Activated T-helper 2 cell treated with anti-CD3 and anti-CD28 coated beads, Interferon-gamma antibody, Interleukin-2, Interleukin-4, amounts not matched to agents 10 μg/mL and 5 μg/mL and 100 μg/mL, durations not matched to agents 14 hours and 24 hours and 36 hours (primary cell): ENCODE measurements around the gene SYNDIG1. TPM values are rescaled to one million over a fixed set of nuclear protein-coding genes. Genes with fewer than 3 reads are reported as not detected.

Experiments
- DNase-seq: peaks from one replicate; pipeline ENCODE4 v3.0.0; 2021; ENCODE audit warnings: low spot score
- H3K27ac Mint-ChIP-seq: one replicate; pipeline ENCODE4 v1.8.0; 2021; ENCODE audit warnings: mixed read lengths
- H3K27me3 Mint-ChIP-seq: one replicate; pipeline ENCODE4 v1.8.0; 2021; ENCODE audit warnings: low read depth, mixed read lengths
- H3K36me3 Mint-ChIP-seq: one replicate; pipeline ENCODE4 v1.8.0; 2021; ENCODE audit warnings: low read depth, mixed read lengths
- H3K4me1 Mint-ChIP-seq: one replicate; pipeline ENCODE4 v1.8.0; 2021; ENCODE audit warnings: low read depth, mixed read lengths
- H3K4me3 Mint-ChIP-seq: one replicate; pipeline ENCODE4 v1.8.0; 2021; ENCODE audit warnings: low read depth, mild to moderate bottlenecking, moderate library complexity, mixed read lengths
- H3K9me3 Mint-ChIP-seq: one replicate; pipeline ENCODE4 v1.8.0; 2021; ENCODE audit warnings: mixed read lengths
- intact Hi-C: fragments of 100-400 bp; cut with micrococcal nuclease; formaldehyde crosslinking; loops from one replicate; pipeline ENCODE4 v1.15.1; 2023
- total RNA-seq: library from RNA; stranded (reverse); gene quantifications from 2 replicates; pipeline ENCODE4 v1.2.3, GENCODE V29; 2022

Gene SYNDIG1
- total RNA-seq, 1 donor from 2014 or later, result not detected

DNA sequence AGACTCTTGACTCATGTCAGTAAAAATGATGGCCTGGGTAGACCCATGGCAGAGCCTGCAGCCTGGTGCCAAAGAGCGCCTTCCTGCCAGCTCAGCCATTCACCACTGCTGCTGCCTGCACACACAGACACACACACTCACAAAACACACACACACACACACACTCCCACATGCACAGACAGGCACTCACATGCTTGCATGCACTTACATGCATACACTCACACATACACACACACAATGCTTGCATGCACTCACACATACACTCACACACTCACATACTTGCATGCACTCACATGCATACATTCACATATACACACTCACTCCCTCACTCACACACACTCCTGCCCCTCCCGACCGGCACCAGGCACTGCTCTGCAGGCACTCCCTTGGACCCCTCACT lies 18.0 kb upstream of the SYNDIG1 start:
- peaks cover 5% of the 10 kb centered on the region for H3K4me1 Mint-ChIP-seq
- no peak overlapping the region for H3K27ac Mint-ChIP-seq
- no peaks in the 10 kb centered on the region for H3K9me3 Mint-ChIP-seq
- intact Hi-C loops, result no loop called here
- H3K36me3 Mint-ChIP-seq, result no peaks in the 10 kb centered on the region
- no peak for DNase-seq
- peaks cover 3% of the 10 kb centered on the region for H3K27me3 Mint-ChIP-seq
- no peak overlapping the region for H3K4me3 Mint-ChIP-seq

GRCh38 chr20:24452016-24452415 lies 17.4 kb upstream of the SYNDIG1 start:
- H3K9me3 Mint-ChIP-seq, result no peaks in the 10 kb centered on the region
- intact Hi-C loops, result no loop called here
- DNase-seq, result no peak
- peaks cover 5% of the 10 kb centered on the region for H3K4me1 Mint-ChIP-seq
- H3K4me3 Mint-ChIP-seq, result no peak overlapping the region
- H3K27me3 Mint-ChIP-seq, result peaks cover 4% of the 10 kb centered on the region
- H3K27ac Mint-ChIP-seq, result no peak overlapping the region
- no peaks in the 10 kb centered on the region for H3K36me3 Mint-ChIP-seq

DNA sequence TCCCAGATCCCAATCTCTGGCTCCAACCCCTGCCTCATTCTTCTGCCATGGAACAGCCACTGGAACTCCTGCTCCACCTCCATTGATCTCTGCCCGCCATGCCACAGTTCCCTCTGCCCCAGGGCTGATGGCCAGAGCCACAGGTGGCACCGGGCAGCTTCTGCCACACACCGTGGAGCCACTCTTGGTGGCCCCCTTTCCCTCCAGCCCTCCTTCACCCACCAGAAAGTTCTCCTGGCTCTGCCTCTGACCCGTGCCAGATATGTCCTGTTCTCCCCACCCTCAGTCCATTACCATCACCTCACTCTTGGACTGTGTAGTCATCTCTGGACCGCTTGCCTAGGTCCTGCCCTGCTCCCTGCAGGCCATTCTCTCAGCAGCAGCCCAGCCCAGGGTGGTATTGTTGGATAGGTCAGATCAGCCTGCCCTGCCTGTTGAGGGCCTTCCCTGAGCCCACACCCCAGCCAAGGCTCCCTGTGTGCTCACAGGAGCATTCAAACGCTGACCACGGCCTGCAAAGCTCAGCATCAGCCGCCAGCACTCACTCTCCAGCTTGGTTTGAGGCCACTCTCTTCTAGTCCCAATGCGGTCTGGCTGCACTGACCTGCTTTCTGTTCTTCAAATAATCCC lies 16.8 kb upstream of the SYNDIG1 start:
- H3K27ac Mint-ChIP-seq, result no peak overlapping the region
- H3K36me3 Mint-ChIP-seq, result no peaks in the 10 kb centered on the region
- intact Hi-C loops, result no loop called here
- H3K27me3 Mint-ChIP-seq, result peaks cover 6% of the 10 kb centered on the region
- H3K4me1 Mint-ChIP-seq, result peaks cover 5% of the 10 kb centered on the region
- no peak for DNase-seq
- H3K9me3 Mint-ChIP-seq, result no peaks in the 10 kb centered on the region
- no peak overlapping the region for H3K4me3 Mint-ChIP-seq

DNA sequence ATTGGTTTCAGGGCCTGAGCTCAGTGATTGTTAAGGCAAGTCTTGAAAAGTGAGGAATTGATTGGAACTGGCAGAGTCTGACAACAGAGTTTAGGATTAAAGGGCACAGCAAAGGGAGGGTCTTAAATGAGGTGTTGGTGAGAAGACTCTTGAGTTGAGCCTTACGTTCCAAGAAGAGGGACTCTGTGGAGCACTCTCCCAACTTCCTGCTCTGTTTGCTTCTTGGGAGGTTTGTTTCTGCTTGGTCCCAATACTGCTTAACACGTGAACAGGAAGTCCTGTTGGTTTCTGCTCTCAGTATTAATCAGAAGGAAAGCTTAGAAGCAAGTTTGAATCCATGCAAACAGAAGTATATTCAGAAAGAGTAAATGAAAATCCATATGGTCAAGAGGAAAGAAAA lies 15.6 kb upstream of the SYNDIG1 start:
- no peak for DNase-seq
- Mint-ChIP-seq H3K27me3 (peaks cover 11% of the 10 kb centered on the region), H3K4me3 (no peak overlapping the region), H3K27ac (no peak overlapping the region), H3K4me1 (peaks cover 5% of the 10 kb centered on the region), H3K36me3 (no peaks in the 10 kb centered on the region), H3K9me3 (no peaks in the 10 kb centered on the region)
- intact Hi-C loops, result no loop called here

DNA sequence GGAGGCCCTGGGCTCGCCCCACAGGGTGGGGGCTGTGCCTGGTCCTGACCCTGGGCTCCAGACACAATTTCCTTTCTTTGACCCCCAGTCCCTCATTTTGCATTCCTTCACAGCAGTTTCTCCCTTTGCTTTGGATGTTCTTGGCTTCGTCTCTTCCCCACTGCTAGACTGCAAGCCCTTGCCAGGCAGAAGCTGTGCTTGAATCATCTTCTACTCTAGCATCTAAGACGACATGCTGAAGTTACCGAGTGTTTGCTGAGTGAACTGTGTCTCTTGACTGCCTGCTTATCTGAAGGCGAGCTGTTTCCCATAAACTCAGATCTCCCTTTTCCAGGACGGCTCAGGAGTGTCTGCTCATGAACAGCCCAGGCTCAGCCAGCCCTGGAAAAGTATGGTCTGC lies 14.3 kb upstream of the SYNDIG1 start:
- intact Hi-C loops, result no loop called here

DNA sequence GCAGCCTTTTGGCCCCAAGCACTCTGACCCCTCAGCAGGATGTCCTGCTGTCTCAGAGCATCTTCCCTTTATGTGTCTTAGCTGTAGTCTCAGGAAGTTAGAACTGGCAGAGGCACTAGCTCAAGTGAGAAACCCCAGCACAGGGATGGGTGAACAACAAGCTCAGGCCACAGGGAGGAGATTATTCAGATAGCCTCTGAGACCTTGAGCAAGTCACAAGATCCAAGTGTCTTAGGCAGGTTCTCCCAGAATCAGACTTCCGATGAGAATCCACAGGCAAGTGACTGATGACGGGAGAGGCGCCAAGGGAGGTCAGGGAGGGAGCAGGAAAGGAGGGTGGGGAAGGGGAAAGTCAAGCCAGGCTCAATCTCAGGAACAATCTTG lies 13.0 kb upstream of the SYNDIG1 start:
- Mint-ChIP-seq H3K9me3 (no peaks in the 10 kb centered on the region), H3K27ac (no peak overlapping the region), H3K27me3 (peaks cover 11% of the 10 kb centered on the region), H3K4me1 (peaks cover 5% of the 10 kb centered on the region), H3K4me3 (no peak overlapping the region), H3K36me3 (no peaks in the 10 kb centered on the region)
- no peak for DNase-seq
- intact Hi-C loops, result no loop called here

More for the DNA sequence above, 14.3 kb upstream of the SYNDIG1 start:
- Mint-ChIP-seq H3K4me3 (no peak overlapping the region), H3K36me3 (no peaks in the 10 kb centered on the region), H3K27me3 (peaks cover 11% of the 10 kb centered on the region), H3K4me1 (peaks cover 5% of the 10 kb centered on the region), H3K9me3 (no peaks in the 10 kb centered on the region), H3K27ac (no peak overlapping the region)
- DNase-seq, result no peak

DNA sequence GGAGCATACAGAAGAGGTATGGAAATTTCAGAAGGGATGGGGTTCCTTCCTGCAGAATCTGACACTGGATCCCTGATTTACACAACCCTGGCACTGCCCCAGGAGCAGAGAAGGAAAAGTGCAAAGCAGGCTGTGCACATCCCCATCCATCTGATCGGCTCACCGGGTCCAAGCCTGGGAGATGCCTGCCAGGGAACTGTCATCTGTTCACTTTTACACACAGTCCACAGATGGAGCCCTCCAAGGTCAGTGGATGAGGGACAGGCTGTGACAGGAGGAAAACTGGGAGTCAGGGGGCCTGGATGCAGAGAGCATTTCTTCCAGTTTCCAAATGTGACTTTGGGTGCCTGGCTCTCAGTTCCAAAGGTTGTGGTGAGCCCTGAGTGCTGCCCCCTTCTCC lies 11.0 kb upstream of the SYNDIG1 start:
- no peaks in the 10 kb centered on the region for H3K36me3 Mint-ChIP-seq
- intact Hi-C loops, result no loop called here
- no peak overlapping the region for H3K4me3 Mint-ChIP-seq
- H3K27ac Mint-ChIP-seq, result no peak overlapping the region
- peaks cover 5% of the 10 kb centered on the region for H3K4me1 Mint-ChIP-seq
- no peaks in the 10 kb centered on the region for H3K9me3 Mint-ChIP-seq
- H3K27me3 Mint-ChIP-seq, result peaks cover 11% of the 10 kb centered on the region
- no peak for DNase-seq

DNA sequence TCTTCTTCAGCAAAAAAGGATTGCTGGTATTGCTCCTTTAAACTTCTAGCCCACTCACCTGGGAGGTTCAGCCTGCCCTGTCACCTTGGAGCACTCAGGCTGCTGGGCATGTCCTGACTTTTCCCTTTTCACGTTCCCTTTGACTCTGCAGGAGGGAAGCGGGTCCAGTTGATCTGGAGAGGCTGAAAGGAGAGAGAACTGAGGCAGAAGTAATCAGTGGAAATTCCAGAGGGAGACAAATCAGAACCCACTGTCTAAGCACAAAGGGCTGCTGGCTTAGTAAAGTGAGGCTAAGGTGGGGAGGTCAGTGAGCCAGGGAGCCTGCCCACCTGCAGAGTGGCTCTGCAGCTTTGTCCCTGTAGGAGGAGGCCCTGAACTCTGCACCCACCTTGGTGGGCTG lies 9.7 kb upstream of the SYNDIG1 start:
- Mint-ChIP-seq H3K9me3 (no peaks in the 10 kb centered on the region), H3K27ac (no peak overlapping the region), H3K4me3 (no peak overlapping the region), H3K27me3 (peaks cover 12% of the 10 kb centered on the region), H3K4me1 (no peaks in the 10 kb centered on the region), H3K36me3 (no peaks in the 10 kb centered on the region)
- intact Hi-C loops, result no loop called here
- no peak for DNase-seq

DNA sequence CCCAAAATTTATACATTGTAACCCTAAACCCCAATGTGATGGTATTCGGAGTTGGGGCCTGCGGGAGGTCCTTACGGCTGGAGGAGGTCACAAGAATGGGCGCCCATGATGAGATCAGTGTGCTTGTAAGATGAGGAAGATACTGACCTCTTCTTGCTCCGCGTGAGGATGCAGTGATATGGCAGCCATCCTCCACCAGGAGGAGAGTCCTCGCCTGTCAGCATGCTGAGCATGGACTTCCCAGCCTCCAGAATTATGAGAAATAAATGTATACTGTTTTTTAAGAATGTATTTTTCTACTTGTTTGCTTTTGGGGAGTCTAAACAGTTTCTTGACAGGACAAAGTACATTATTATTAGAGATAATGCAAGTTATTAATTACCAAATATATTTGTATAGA lies 8.7 kb upstream of the SYNDIG1 start:
- intact Hi-C loops, result no loop called here
- H3K9me3 Mint-ChIP-seq, result no peaks in the 10 kb centered on the region
- no peak for DNase-seq
- H3K27ac Mint-ChIP-seq, result no peak overlapping the region
- H3K4me3 Mint-ChIP-seq, result no peak overlapping the region
- H3K4me1 Mint-ChIP-seq, result no peaks in the 10 kb centered on the region
- H3K27me3 Mint-ChIP-seq, result peaks cover 16% of the 10 kb centered on the region
- no peaks in the 10 kb centered on the region for H3K36me3 Mint-ChIP-seq

GRCh38 chr20:24461848-24462247 lies 7.6 kb upstream of the SYNDIG1 start:
- Mint-ChIP-seq H3K4me1 (no peaks in the 10 kb centered on the region), H3K9me3 (no peaks in the 10 kb centered on the region), H3K27me3 (peaks cover 17% of the 10 kb centered on the region), H3K36me3 (no peaks in the 10 kb centered on the region), H3K27ac (no peak overlapping the region), H3K4me3 (no peak overlapping the region)
- DNase-seq, result no peak
- intact Hi-C loops, result no loop called here

DNA sequence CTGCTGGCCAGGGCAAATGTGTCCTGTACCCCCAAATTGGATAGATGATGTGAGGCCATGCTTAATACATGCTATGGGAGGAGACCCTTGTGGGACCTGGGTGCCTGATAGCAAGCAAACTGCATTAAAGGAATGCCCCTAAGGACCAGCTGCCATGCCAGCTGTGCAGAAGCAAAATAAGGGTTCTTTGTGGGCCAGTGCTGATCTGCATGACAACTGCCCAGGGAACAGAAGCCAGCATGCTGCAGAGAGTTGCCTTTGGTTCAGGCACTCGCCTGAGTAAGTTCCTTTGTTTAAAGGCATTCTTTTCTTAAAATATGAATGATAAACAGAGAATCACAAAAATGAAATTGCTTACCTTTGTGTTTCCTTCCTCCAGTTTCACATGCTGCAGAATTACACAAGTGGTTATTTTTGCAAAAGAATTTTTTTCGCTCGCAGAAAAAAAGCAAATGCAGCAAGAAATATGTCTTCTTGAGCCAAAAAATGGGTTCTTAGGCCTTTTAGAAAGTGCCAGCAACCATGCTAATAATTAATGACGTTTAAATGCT lies 6.9 kb upstream of the SYNDIG1 start:
- intact Hi-C loops, result no loop called here
- H3K9me3 Mint-ChIP-seq, result no peaks in the 10 kb centered on the region
- H3K4me1 Mint-ChIP-seq, result no peaks in the 10 kb centered on the region
- DNase-seq, result no peak
- no peak overlapping the region for H3K4me3 Mint-ChIP-seq
- no peak overlapping the region for H3K27ac Mint-ChIP-seq
- no peaks in the 10 kb centered on the region for H3K36me3 Mint-ChIP-seq
- peaks cover 21% of the 10 kb centered on the region for H3K27me3 Mint-ChIP-seq

GRCh38 chr20:24465159-24465558 lies 4.3 kb upstream of the SYNDIG1 start:
- DNase-seq, result no peak
- no peak overlapping the region for H3K27ac Mint-ChIP-seq

DNA sequence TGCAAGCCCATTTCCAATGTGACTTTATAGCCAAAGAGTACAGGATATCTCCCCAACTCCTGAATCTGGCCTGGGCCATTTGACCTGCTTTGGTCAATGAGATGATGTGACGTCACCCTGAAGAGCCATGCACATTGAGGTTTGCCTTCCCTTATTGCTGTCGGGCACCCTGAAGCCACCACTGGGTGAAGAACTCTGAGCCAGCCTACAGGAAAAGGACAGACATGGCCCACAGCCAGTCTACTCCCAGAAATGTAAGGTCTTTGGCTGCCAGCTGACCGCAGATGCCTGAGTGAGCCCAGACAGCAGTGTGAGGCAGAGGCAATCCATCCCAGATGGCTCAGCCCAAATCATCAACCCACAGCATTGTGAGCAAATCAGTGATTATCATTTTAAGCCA lies 3.7 kb upstream of the SYNDIG1 start:
- no peak for DNase-seq
- H3K27ac Mint-ChIP-seq, result no peak overlapping the region
- H3K4me3 Mint-ChIP-seq, result no peak overlapping the region
- H3K27me3 Mint-ChIP-seq, result peaks cover 39% of the 10 kb centered on the region
- H3K4me1 Mint-ChIP-seq, result no peaks in the 10 kb centered on the region
- intact Hi-C loops, result no loop called here
- no peaks in the 10 kb centered on the region for H3K9me3 Mint-ChIP-seq
- H3K36me3 Mint-ChIP-seq, result no peaks in the 10 kb centered on the region

More at GRCh38 chr20:24465159-24465558, 4.3 kb upstream of the SYNDIG1 start:
- Mint-ChIP-seq H3K4me1 (no peaks in the 10 kb centered on the region), H3K4me3 (no peak overlapping the region), H3K9me3 (no peaks in the 10 kb centered on the region), H3K27me3 (peaks cover 35% of the 10 kb centered on the region), H3K36me3 (no peaks in the 10 kb centered on the region)
- intact Hi-C loops, result no loop called here
